Measurements from ENCODE around the gene STXBP4.
A peak's percentile ranks its signal among the peaks of the same experiment; 100 is the strongest.

STXBP4 gene

DNA sequence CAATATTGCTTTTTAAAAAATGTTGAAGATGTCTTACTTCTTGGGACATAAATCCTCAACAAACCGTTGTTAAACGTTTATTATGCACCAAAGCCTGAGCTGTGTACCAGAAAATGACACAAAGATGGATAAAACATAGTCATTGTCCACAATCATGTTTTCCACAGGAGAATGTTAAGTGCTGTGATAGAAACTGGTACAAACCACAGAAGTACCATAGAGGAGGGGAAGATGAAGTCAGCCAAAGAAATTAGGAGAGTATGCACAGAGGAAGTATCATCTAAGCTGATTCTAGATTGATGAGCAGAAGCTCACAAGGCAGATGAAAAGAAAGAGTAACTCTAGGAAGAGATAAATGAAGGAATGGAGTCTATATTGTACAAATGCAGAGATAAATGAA lies 153.5 kb downstream of the STXBP4 start:
- DNase-seq (ENCODE audit: low spot score) = no peak

DNA sequence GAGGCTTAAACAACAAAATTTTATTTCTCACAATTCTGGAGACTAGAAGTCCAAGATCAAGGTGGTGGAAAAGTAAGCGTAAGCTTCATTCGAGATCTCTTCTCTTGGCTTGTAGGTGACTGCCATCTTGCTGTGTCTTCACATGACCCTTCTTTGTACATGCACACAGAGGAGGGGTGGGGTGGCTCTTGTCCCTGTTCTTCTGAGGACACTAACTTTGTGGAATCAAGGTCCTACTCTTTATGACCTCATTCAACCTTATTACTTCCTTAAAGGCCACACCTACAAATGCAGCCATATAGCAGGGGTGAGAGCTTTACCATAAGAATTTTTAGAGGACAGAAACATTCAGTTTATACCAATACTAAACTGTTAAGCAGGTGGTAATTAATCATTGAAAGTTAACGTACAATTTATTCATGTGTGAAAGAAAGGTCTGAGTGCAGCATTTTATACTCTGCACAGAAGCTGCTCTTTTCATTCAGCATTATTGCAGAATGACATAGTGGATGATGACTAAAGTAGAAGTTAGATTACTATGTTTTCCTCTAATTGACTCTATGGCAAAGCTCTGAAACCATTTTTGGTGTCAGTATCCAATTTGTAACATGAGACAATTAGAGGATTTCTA lies 156.3 kb downstream of the STXBP4 start:
- DNase-seq (ENCODE audit: low spot score) = no peak

DNA sequence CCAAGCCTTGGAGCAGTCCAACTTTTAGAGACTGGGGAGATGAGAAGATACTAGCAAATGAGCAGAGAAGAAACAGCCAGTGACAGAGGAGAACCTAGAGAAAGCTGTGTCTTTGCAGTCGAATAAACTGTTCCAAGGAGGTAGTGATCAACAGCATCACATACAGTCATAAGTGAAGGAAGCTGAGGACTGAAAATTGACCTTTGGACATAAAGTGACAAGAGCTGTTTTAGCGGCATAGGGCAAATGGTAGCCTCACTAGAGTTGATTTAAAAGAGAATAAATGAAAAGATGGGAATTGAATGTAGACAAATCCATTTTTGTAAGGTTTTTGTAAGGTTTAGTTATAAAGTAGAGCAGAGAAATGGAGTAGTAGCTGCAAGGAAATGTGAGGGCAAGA lies 165.0 kb downstream of the STXBP4 start:
- DNase-seq (ENCODE audit: low spot score) = no peak

DNA sequence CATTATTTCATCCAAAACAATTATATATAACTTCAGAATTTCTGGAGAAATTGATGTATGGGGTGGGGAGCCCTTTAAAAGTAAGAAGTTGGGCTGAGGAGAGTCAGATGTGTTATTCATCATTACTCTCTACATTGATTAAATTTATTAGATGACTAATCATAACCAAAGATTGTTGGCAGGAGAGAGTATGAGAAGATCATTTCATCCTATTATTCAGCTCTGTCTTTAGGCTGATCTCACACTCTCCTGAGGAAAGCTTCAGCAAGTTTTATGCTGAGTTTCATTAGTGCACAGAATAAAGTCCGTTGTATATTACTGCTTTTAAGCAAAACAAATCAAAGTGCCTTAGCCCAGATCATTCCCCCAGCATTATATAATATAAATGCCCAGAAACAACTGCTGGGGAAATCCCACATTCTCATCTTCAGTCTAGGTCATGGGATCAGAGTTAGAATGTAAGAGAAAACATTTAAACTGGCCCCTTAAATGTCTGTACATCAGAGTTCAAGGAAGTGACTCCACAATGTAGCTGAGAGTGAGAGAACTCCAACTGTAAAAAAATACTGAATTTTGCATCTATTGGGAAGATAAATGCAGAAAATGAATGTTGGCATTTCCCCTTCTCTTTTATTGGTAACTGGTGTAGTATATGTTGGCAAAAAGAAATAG lies 166.1 kb downstream of the STXBP4 start:
- no peak for DNase-seq (ENCODE audit: low spot score)

DNA sequence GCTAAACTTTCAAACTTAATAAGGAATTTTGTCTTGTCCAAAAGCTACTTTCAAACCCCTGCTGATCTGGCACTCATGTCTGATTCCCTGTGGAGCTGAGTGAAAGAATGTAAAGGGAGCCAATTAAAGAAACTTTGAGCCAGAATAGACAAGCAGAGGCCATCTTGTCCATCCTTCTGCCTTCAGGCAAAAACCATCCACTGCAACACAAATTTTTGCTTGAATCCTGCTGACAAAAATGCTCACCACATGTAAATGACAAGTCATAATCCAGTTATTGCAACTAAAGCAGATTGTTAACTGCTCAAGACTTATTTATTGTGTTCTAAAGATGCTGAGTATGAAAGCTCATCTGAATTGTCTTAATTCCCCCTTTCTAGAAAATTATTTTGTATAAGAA lies 172.2 kb downstream of the STXBP4 start:
- DNase-seq (ENCODE audit: low spot score) = no peak

DNA sequence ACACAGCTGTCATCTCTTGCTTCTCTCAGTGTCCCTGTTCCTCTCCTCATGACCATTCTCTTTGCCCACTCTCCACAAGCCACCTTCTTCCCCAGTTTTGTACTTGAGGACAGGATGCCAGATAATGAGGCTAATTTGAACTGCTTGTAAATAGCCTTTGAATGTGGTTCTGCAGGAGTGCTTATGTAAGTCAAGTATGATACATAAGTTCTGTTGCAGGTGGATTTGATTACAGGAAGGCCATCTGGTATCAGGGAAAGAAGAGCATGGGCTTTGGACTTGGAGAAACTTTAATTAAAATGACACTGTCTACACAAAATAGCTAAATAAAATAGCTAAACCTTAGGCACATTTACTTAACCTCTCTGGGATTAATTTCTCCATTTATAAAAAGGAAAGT lies 176.0 kb downstream of the STXBP4 start:
- DNase-seq (ENCODE audit: low spot score) = no peak

GRCh38 chr17:55149485-55149884 lies 180.9 kb downstream of the STXBP4 start:
- no peak for DNase-seq (ENCODE audit: low spot score)

DNA sequence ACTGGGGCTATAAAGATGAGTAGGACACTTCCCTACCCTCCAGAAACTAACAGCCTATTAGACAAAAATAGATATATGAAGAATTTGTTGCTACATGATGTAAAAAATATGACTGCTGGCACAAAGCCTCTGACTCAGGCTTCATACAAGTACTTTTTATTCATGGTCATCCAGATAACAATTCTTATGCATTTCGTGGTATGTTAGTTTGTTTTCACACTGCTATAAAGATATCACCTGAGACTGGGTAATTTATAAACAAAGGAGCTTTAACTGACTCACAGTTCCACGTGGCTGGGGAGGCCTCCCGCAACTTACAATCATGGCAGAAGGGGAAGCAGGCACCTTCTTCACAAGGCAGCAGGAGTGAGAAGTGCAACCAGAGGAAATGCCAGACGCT lies 183.7 kb downstream of the STXBP4 start:
- DNase-seq (ENCODE audit: low spot score) = no peak

GRCh38 chr17:55154101-55154500 lies 185.5 kb downstream of the STXBP4 start:
- DNase-seq (ENCODE audit: low spot score) = no peak

- DNase-seq (ENCODE audit: low spot score) = no peak
Observed at GRCh38 chr17:55155856-55156560, 187.4 kb downstream of the STXBP4 start.

DNA sequence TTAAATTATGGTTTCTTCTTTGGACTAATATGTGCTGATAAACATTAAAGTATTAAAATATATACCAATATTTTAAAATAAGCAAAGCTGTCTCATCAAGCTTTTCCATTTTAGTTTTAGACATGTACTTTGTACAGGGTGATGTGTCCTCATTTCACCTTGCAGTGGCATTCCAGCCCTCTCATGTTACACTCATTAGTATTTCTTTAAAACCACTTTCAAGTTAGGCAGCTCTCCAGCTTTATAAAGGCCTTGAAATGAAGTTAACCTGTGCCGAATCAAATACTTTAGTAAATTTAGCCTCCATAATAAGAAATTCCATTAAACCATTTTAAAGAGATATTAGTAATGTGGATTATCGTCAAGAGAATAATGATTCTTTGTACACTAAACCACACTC lies 188.6 kb downstream of the STXBP4 start:
- no peak for DNase-seq (ENCODE audit: low spot score)

GRCh38 chr17:55158439-55158838 lies 189.9 kb downstream of the STXBP4 start:
- DNase-seq (ENCODE audit: low spot score) = no peak

- no peak for DNase-seq (ENCODE audit: low spot score)
Observed at GRCh38 chr17:55159251-55159650, 190.7 kb downstream of the STXBP4 start.

GRCh38 chr17:55160501-55160900 lies 191.9 kb downstream of the STXBP4 start:
- DNase-seq (ENCODE audit: low spot score) = no peak

DNA sequence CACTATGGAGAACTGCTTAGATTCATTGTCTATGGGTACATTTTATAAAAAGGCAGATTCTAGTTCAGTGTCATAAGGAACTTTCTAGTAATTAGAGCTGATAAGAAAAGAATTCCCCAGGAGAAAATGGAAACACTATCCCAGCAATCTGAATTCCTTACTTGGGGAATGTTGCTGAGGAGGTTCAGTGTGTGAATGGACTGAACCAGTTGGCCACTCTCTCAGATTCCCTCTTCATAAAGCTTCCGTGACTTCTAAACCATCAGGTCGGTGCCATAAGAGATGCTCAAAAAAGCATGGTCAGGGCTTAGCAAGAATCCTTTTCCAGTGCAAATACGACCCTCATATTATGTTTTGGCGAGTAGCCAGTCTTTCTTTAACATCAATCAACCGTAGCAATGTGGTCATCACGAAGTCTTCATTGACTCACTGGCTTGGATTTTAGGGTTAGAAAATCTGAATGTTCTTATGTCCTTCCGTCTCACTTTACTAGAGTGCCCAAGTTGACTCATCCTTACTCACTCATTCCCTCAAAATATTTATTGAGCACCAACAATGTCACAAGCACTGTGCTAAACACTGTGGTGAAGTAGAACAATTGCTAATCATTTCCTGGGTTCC lies 193.5 kb downstream of the STXBP4 start:
- no peak for DNase-seq (ENCODE audit: low spot score)

DNA sequence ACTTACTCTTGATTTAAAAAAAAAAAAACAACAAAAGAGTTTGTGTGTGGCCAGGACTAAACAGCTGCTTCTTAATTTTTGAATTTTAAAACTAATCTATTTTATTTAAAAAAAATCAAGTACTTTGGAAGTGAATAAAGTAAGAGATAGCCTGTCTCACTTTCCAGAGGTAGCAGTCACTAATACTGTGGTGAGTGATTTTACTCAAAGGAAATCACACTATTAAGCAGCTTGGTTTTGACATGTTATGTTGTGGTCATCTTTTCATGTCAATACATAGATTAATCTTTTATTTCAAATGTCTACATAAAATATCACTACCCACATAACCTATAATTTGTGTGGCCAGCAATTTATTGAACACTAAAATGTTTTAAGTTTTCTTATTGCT lies 194.0 kb downstream of the STXBP4 start:
- no peak for DNase-seq (ENCODE audit: low spot score)

DNA sequence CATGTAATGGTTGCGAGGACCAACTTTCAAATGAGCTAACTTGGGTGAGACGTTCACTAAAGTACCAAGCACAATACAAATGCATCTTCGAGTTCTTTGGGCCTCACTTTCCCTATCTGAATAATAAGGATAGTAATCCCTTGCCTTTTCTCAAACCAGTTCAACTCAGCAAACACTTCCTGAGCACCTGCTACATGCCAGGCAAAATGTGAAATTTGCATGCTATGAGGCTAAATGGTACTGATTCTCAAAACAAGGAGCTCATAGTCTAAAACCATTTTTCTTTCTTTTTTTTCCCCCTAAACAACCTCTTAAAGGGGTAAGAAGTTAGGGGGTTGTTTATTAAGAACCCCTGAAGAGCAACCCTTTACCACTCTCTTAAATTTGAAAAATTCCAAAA lies 194.8 kb downstream of the STXBP4 start:
- DNase-seq (ENCODE audit: low spot score) = no peak

DNA sequence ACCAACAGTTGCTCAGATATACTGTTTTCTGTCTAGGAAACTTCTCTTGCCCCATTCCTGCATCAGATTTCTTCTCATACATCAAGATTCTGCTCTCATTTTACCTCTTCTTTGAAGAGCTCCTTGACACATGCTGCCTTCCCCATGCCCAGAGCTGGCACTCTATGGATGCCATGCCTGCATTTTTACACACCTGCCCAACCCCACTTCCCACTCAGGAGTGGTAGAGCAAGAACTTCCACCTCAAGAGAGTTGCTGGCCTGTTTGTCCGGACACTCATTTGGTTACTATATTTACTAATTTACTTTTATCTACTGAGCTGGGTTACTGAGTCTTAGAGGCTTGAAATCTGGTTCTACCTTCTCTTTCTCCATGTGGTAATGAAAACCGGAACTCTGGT lies 197.9 kb downstream of the STXBP4 start:
- DNase-seq (ENCODE audit: low spot score) = no peak

- DNase-seq (ENCODE audit: low spot score) = no peak
Observed at GRCh38 chr17:55167024-55167725, 198.6 kb downstream of the STXBP4 start.

DNA sequence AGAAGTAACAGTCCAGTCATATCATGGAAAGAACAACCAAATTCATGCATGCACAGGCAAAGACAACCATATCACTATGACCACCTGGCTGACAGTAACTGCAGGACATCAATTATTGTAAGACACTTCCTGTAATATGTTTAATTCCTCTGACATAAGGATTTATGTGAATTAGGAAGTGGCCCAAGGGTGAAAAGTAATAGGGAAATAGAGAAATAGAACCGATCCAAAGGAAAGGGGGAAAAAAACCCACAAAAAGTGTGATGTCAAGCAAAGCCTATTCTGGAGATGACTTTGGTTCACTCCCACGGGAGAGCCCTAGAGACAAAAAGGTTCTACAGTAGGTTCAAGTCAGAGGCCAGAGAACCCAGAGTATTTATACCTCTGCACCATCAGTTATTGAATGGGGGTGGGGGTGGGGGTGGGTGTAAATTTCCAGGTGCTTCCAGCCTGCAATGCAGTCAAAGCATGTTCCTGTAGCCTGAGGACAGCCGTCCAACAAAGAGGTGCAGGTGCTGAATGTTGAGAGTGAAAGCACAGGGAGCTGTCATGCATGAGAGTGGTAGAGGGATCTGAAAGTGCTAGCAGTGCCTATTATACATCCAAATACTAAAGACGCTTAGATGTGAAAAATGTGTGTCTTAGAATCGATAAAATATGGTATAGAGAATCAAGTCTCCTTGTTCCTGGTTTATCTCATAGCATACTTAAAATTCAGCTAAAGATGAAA lies 200.6 kb downstream of the STXBP4 start:
- DNase-seq (ENCODE audit: low spot score) = peak; percentile 49

GRCh38 chr17:55171634-55172328 lies 203.2 kb downstream of the STXBP4 start:
- DNase-seq (ENCODE audit: low spot score) = no peak

Data from germinal center (tissue), 1 donor.